Lower leg skin (tissue), 3 donors: ENCODE measurements around the gene OR2T3.
"Not testable (repeated sequence)": the region's sequence is repeated elsewhere in the genome, so short reads cannot be mapped to it uniquely, and the experiment has no call there.

ENCODE experiments used
- CTCF ChIP-seq, 3 donors: fragments of 450-650 bp; IDR thresholded peaks; one replicate each; pipeline ENCODE4 v1.5.1; 2016; ENCODE audit warnings: antibody characterized with exemption in 3 of 3, mild to moderate bottlenecking in 3 of 3, moderate library complexity in 2 of 3
- POLR2A ChIP-seq, 2 donors: fragments of 450-650 bp; IDR thresholded peaks; one replicate each; pipeline ENCODE4 v1.6.1; 2016 to 2017; ENCODE audit warnings: antibody characterized with exemption in 2 of 2, mild to moderate bottlenecking in 1 of 2, moderate library complexity in 1 of 2

GRCh38 chr1:248449821-248450465 lies 23.2 kb upstream of the OR2T3 start:
- not testable (repeated sequence) for TF ChIP-seq CTCF, POLR2A (IDR thresholded peaks at IDR 0.05)
